ENCODE results near the gene GBF1.
"Not testable (repeated sequence)": the region's sequence is repeated elsewhere in the genome, so short reads cannot be mapped to it uniquely, and the experiment has no call there.

Gene GBF1

GRCh38 chr10:102306710-102307109 lies 61.4 kb downstream of the GBF1 start:
- ChIA-PET POLR2A (no interaction called here), CTCF (interaction anchor here (0.5 kb wide), 1 partner anchor 815 kb away, joined by 3 read pairs; no protein-coding TSS in a partner anchor)
- no peak for DNase-seq (ENCODE audit: extremely low spot score)
- no peak for TF ChIP-seq HDGF (IDR thresholded peaks at IDR 0.05; ENCODE audit: borderline replicate concordance)
- no peak for TF ChIP-seq SP1 (IDR thresholded peaks at IDR 0.05)
- no peak for TF ChIP-seq PKNOX1 (IDR thresholded peaks at IDR 0.05)
- no peak for TF ChIP-seq L3MBTL2 (conservative IDR thresholded peaks at IDR 0.05)
- TF ChIP-seq CTBP1 (IDR thresholded peaks at IDR 0.05; ENCODE audit: borderline replicate concordance) = no peak
- TF ChIP-seq NFRKB (IDR thresholded peaks at IDR 0.05) = no peak
- TF ChIP-seq SUZ12 (IDR thresholded peaks at IDR 0.05) = no peak
- TF ChIP-seq ARNT (IDR thresholded peaks at IDR 0.05) = no peak

- POLR2A ChIA-PET; CTCF ChIA-PET; DNase-seq (ENCODE audit: extremely low spot score): not testable (repeated sequence)
These were observed 63.0 kb downstream of the GBF1 start for GRCh38 chr10:102308318-102308717.

DNA sequence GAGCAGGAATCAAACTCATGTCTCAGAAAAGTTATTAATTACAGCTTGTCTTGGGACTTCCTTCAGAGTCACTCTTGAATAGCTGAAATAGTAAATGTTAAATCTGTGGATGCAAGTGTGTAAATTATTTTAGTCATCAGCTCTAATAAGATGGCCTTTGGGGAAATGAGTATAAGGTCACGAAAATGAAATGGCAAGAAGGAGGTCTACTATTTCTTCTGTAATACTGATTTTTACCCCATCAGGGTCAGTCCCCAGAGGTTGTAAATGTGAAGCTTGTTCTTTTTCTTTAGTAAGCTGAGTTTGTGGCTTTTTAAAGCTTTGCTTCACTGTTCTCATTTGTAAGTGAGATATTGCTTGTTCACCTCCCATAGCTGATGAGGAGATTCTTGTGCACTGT lies 63.9 kb downstream of the GBF1 start:
- ChIA-PET POLR2A (no interaction called here), CTCF (no interaction called here)
- DNase-seq (ENCODE audit: extremely low spot score) = no peak
- no peak for TF ChIP-seq BHLHE40 (IDR thresholded peaks at IDR 0.05; ENCODE audit: borderline replicate concordance)
- TF ChIP-seq FOXA1 (IDR thresholded peaks at IDR 0.05) = no peak
- TF ChIP-seq SUZ12 (IDR thresholded peaks at IDR 0.05) = no peak
- TF ChIP-seq NFRKB (IDR thresholded peaks at IDR 0.05) = no peak
- TF ChIP-seq ZNF384 (IDR thresholded peaks at IDR 0.05) = no peak
- no peak for TF ChIP-seq PKNOX1 (IDR thresholded peaks at IDR 0.05)
- TF ChIP-seq LEF1 (IDR thresholded peaks at IDR 0.05; ENCODE audit: borderline replicate concordance) = no peak
- TF ChIP-seq ARNT (IDR thresholded peaks at IDR 0.05) = no peak
- no peak for TF ChIP-seq CTBP1 (IDR thresholded peaks at IDR 0.05; ENCODE audit: borderline replicate concordance)
- no peak for TF ChIP-seq TARDBP (IDR thresholded peaks at IDR 0.05)
- no peak for TF ChIP-seq SP1 (IDR thresholded peaks at IDR 0.05)
- no peak for TF ChIP-seq L3MBTL2 (conservative IDR thresholded peaks at IDR 0.05)
- TF ChIP-seq FOXK2 (IDR thresholded peaks at IDR 0.05) = no peak

DNA sequence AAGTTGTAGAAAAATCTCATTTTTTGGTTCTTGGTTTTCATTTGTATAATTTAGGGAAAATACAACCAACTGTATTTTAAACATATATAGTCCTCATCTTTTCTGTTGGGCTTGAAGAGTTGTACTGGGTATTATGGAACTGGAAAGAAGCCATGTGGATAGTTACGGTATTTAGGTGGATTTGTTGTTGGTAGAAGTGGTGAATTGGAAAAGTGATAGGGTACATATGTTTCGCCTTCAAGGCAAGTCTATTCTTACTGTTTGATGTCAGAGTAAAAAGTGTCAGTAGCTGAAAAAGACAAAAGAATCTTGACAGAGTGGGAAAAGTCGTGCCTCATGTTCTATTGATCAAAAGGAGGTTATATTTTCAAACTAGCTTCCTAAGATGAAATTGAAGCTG lies 64.6 kb downstream of the GBF1 start:
- ChIA-PET POLR2A (no interaction called here), CTCF (no interaction called here)
- DNase-seq (ENCODE audit: extremely low spot score) = no peak
- TF ChIP-seq ELF4 (IDR thresholded peaks at IDR 0.05) (no peak), HDGF (IDR thresholded peaks at IDR 0.05; ENCODE audit: borderline replicate concordance) (no peak), PKNOX1 (IDR thresholded peaks at IDR 0.05) (no peak), FOXA1 (IDR thresholded peaks at IDR 0.05) (no peak), TARDBP (IDR thresholded peaks at IDR 0.05) (no peak), SUZ12 (IDR thresholded peaks at IDR 0.05) (no peak), LEF1 (IDR thresholded peaks at IDR 0.05; ENCODE audit: borderline replicate concordance) (no peak), L3MBTL2 (conservative IDR thresholded peaks at IDR 0.05) (no peak), FOXK2 (IDR thresholded peaks at IDR 0.05) (no peak), SP1 (IDR thresholded peaks at IDR 0.05) (no peak), BHLHE40 (IDR thresholded peaks at IDR 0.05; ENCODE audit: borderline replicate concordance) (no peak)

DNA sequence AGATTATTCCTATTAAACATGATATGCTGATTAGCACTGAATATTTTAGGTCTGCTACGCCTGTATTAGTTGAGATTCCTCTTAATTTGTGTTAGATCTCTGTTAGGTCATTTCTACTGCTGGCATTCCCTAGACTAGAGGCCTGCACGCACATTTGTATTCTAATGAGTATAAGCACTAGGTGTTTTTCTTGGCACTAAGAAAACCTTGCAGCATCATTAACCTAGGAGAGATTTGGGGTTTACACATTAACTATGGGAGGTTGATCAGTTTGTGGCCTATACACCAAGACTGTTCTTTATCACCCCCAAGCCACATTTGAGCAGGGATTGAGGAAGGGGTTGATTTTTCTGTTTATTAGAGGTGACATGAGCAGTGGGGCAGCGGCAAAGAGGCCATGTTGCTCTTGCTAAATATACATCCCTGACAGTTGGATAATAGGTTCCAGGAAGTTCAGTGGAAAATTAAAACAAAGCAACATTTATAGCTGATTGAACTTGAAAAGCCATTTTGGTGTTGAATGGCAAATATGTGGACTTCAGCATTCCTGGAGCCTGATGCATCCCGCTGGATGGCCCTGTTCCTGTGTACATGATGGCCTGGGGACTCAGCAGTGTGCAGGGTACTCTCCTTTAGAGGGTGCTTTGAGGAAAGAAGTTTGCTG lies 65.2 kb downstream of the GBF1 start:
- TF ChIP-seq HDGF (IDR thresholded peaks at IDR 0.05; ENCODE audit: borderline replicate concordance) = no peak
- TF ChIP-seq BHLHE40 (IDR thresholded peaks at IDR 0.05; ENCODE audit: borderline replicate concordance) = no peak
- DNase-seq (ENCODE audit: extremely low spot score) = no peak
- ChIA-PET CTCF (interaction anchor here (0.6 to 1.3 kb wide), 2 partner anchors 41 to 237 kb away, joined by 3 read pairs; no protein-coding TSS in a partner anchor), POLR2A (no interaction called here)

DNA sequence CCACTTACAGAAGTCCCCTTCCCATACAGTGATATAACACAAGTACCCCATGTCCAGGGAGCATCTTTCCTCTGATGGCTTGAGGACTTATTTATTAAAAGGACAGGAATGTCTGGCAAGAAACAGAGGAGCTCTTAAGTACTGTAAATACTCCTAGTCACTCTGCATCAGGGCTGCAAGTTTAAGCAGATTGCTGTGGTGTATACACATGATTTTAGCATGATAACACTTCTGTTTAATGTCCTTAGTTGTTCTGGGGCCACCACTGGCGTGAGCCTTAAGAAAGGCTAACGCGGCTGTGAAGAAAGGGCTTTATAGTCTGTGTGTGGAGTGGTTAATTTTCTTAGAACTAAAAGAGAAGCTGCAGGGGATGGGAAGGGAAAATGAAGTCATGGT lies 65.7 kb downstream of the GBF1 start:
- DNase-seq (ENCODE audit: extremely low spot score) = no peak
- ChIA-PET CTCF (interaction anchor here (0.6 to 1.3 kb wide), 3 partner anchors 25 to 237 kb away, joined by 3 to 4 read pairs (median 3); no protein-coding TSS in a partner anchor), POLR2A (no interaction called here)
- TF ChIP-seq ARNT (IDR thresholded peaks at IDR 0.05) (no peak), CTBP1 (IDR thresholded peaks at IDR 0.05; ENCODE audit: borderline replicate concordance) (no peak), SP1 (IDR thresholded peaks at IDR 0.05) (no peak), SUZ12 (IDR thresholded peaks at IDR 0.05) (no peak), PKNOX1 (IDR thresholded peaks at IDR 0.05) (no peak), HDGF (IDR thresholded peaks at IDR 0.05; ENCODE audit: borderline replicate concordance) (no peak), NFRKB (IDR thresholded peaks at IDR 0.05) (no peak), TARDBP (IDR thresholded peaks at IDR 0.05) (no peak), BHLHE40 (IDR thresholded peaks at IDR 0.05; ENCODE audit: borderline replicate concordance) (no peak), LEF1 (IDR thresholded peaks at IDR 0.05; ENCODE audit: borderline replicate concordance) (no peak), FOXA1 (IDR thresholded peaks at IDR 0.05) (no peak), L3MBTL2 (conservative IDR thresholded peaks at IDR 0.05) (no peak), ELF4 (IDR thresholded peaks at IDR 0.05) (no peak), FOXK2 (IDR thresholded peaks at IDR 0.05) (no peak), FOXM1 (IDR thresholded peaks at IDR 0.05; ENCODE audit: borderline replicate concordance) (no peak)
